ENCODE results near the gene UBASH3B.

DNA sequence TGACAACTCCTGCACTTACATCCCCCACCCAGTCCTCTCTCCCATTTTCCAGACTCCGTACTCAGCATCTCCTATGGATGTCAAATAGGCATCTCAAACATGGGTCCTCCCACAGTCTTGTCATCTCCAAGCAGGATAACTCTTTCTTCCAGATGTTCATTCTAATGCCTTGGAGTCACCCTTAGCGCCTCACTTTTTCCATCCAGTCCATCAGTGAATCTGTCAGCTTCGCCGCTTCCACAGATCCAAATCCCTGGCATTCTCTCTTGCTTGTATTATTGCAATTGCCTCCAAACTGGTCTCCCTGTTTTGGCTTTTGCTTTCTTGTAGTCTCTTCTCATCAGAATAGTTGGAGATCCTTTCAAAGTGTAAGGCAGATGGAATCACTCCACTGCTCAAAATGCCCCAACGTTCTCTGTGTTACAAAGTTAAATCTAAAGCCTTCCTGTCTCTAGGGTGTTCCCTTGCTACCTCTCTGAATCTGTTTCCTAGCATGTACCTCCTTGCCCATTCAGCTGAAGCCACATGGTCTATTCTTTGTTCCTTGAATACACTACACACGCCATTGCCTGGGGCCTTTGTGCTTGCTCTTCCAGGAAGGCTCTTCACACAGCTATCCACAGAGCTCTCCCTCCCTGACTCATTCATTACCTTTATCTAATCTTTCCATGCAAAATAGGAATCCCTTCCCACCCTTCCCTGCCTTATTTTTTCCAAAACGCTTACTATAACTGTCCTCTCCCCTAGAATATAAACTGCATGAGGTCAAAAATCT is 64.8 kb downstream of the UBASH3B start:
- TF ChIP-seq RAD21 (IDR thresholded peaks at IDR 0.05; ENCODE audit: low read depth), result no peak
- no peak for TF ChIP-seq CEBPB (IDR thresholded peaks at IDR 0.05)
- TF ChIP-seq EP300 (IDR thresholded peaks at IDR 0.05; ENCODE audit: borderline replicate concordance), result no peak
- no peak for TF ChIP-seq CREB1 (IDR thresholded peaks at IDR 0.05; ENCODE audit: low read depth)
- TF ChIP-seq YY1 (IDR thresholded peaks at IDR 0.05; ENCODE audit: low read depth), result no peak
- TF ChIP-seq, protein P1, sequence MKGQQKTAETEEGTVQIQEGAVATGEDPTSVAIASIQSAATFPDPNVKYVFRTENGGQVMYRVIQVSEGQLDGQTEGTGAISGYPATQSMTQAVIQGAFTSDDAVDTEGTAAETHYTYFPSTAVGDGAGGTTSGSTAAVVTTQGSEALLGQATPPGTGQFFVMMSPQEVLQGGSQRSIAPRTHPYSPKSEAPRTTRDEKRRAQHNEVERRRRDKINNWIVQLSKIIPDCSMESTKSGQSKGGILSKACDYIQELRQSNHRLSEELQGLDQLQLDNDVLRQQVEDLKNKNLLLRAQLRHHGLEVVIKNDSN (IDR thresholded peaks at IDR 0.05), result no peak
- no peak for TF ChIP-seq TCF12 (IDR thresholded peaks at IDR 0.05; ENCODE audit: low read depth)
- no peak for TF ChIP-seq NFIC (IDR thresholded peaks at IDR 0.05)
- no peak for TF ChIP-seq MAX (IDR thresholded peaks at IDR 0.05)
- no peak for TF ChIP-seq TEAD4 (IDR thresholded peaks at IDR 0.05)
- no peak for TF ChIP-seq TAF1 (IDR thresholded peaks at IDR 0.05; ENCODE audit: low read depth)
- TF ChIP-seq FOXM1 (IDR thresholded peaks at IDR 0.05; ENCODE audit: borderline replicate concordance, low read depth), result no peak
- TF ChIP-seq REST (IDR thresholded peaks at IDR 0.05; ENCODE audit: low read depth), result no peak
